ENCODE results near the gene HIVEP2. TPM values are rescaled to one million over a fixed set of nuclear protein-coding genes. Genes with fewer than 3 reads are reported as not detected.

HIVEP2 gene
- total RNA-seq, 1 experiment from 2014 or later = 3.2 TPM

GRCh38 chr6:142830116-142830710 is 114.8 kb downstream of the HIVEP2 start:
- H3K4me1 ChIP-seq (ENCODE audit: insufficient read depth, low read length, poor library complexity, severe bottlenecking) = no peaks in the 10 kb centered on the region
- H3K27me3 ChIP-seq (replicated peaks; ENCODE audit: insufficient read depth, low read depth, low read length, poor library complexity) = no peaks in the 10 kb centered on the region
- no peaks in the 10 kb centered on the region for H3K36me3 ChIP-seq (ENCODE audit: insufficient read depth, low read length, poor library complexity, severe bottlenecking)
- intact Hi-C loops (cut with micrococcal nuclease; ENCODE audit: unreplicated experiment) = no loop called here
- no TSS peak for BruUV-seq (replicated peaks)
- H3K4me3 ChIP-seq (ENCODE audit: low read depth, low read length, poor library complexity, severe bottlenecking) = no peak overlapping the region
- CTCF ChIA-PET = no interaction called here
- TF ChIP-seq EZH2 (IDR thresholded peaks at IDR 0.05; ENCODE audit: borderline replicate concordance, low read depth, low read length, poor library complexity, severe bottlenecking) (no peak), CTCF (conservative IDR thresholded peaks at IDR 0.05; ENCODE audit: low read depth, low read length) (no peak)
- no peak for DNase-seq (ENCODE audit: low spot score)
- H3K9me3 ChIP-seq (ENCODE audit: low read depth, low read length, poor library complexity, severe bottlenecking) = no peaks in the 10 kb centered on the region
- POLR2A ChIA-PET (ENCODE audit: low non-redundant PET) = no interaction called here
- H3K27ac ChIP-seq (ENCODE audit: low read depth, low read length, poor library complexity, severe bottlenecking) = no peak overlapping the region

- no peak overlapping the region for H3K27ac ChIP-seq (ENCODE audit: low read depth, low read length, poor library complexity, severe bottlenecking)
- no peak for DNase-seq (ENCODE audit: low spot score)
- H3K27me3 ChIP-seq (replicated peaks; ENCODE audit: insufficient read depth, low read depth, low read length, poor library complexity) = no peaks in the 10 kb centered on the region
- BruUV-seq (replicated peaks) = no TSS peak
- no peaks in the 10 kb centered on the region for H3K36me3 ChIP-seq (ENCODE audit: insufficient read depth, low read length, poor library complexity, severe bottlenecking)
- ChIA-PET CTCF (no interaction called here), POLR2A (ENCODE audit: low non-redundant PET) (no interaction called here)
- TF ChIP-seq CTCF (conservative IDR thresholded peaks at IDR 0.05; ENCODE audit: low read depth, low read length) = no peak
- no peak for TF ChIP-seq EZH2 (IDR thresholded peaks at IDR 0.05; ENCODE audit: borderline replicate concordance, low read depth, low read length, poor library complexity, severe bottlenecking)
- H3K4me3 ChIP-seq (ENCODE audit: low read depth, low read length, poor library complexity, severe bottlenecking) = no peak overlapping the region
- intact Hi-C loops (cut with micrococcal nuclease; ENCODE audit: unreplicated experiment) = no loop called here
- no peaks in the 10 kb centered on the region for H3K9me3 ChIP-seq (ENCODE audit: low read depth, low read length, poor library complexity, severe bottlenecking)
- no peaks in the 10 kb centered on the region for H3K4me1 ChIP-seq (ENCODE audit: insufficient read depth, low read length, poor library complexity, severe bottlenecking)
Observed at GRCh38 chr6:142829556-142829955, 115.4 kb downstream of the HIVEP2 start.

- ChIA-PET POLR2A (ENCODE audit: low non-redundant PET) (no interaction called here), CTCF (no interaction called here)
- Histone ChIP-seq H3K4me1 (ENCODE audit: insufficient read depth, low read length, poor library complexity, severe bottlenecking) (no peaks in the 10 kb centered on the region), H3K36me3 (ENCODE audit: insufficient read depth, low read length, poor library complexity, severe bottlenecking) (no peaks in the 10 kb centered on the region), H3K9me3 (ENCODE audit: low read depth, low read length, poor library complexity, severe bottlenecking) (no peaks in the 10 kb centered on the region), H3K4me3 (ENCODE audit: low read depth, low read length, poor library complexity, severe bottlenecking) (no peak overlapping the region), H3K27ac (ENCODE audit: low read depth, low read length, poor library complexity, severe bottlenecking) (no peak overlapping the region), H3K27me3 (replicated peaks; ENCODE audit: insufficient read depth, low read depth, low read length, poor library complexity) (no peaks in the 10 kb centered on the region)
- BruUV-seq (replicated peaks) = no TSS peak
- no peak for DNase-seq (ENCODE audit: low spot score)
- TF ChIP-seq EZH2 (IDR thresholded peaks at IDR 0.05; ENCODE audit: borderline replicate concordance, low read depth, low read length, poor library complexity, severe bottlenecking) = no peak
- intact Hi-C loops (cut with micrococcal nuclease; ENCODE audit: unreplicated experiment) = no loop called here
Observed at GRCh38 chr6:142827991-142828390, 117.0 kb downstream of the HIVEP2 start.

GRCh38 chr6:142827369-142827768 is 117.6 kb downstream of the HIVEP2 start:
- no peak for TF ChIP-seq EZH2 (IDR thresholded peaks at IDR 0.05; ENCODE audit: borderline replicate concordance, low read depth, low read length, poor library complexity, severe bottlenecking)
- no peak for TF ChIP-seq CTCF (conservative IDR thresholded peaks at IDR 0.05; ENCODE audit: low read depth, low read length)
- Histone ChIP-seq H3K9me3 (ENCODE audit: low read depth, low read length, poor library complexity, severe bottlenecking) (no peaks in the 10 kb centered on the region), H3K36me3 (ENCODE audit: insufficient read depth, low read length, poor library complexity, severe bottlenecking) (no peaks in the 10 kb centered on the region), H3K4me1 (ENCODE audit: insufficient read depth, low read length, poor library complexity, severe bottlenecking) (no peaks in the 10 kb centered on the region), H3K27me3 (replicated peaks; ENCODE audit: insufficient read depth, low read depth, low read length, poor library complexity) (no peaks in the 10 kb centered on the region), H3K27ac (ENCODE audit: low read depth, low read length, poor library complexity, severe bottlenecking) (no peak overlapping the region), H3K4me3 (ENCODE audit: low read depth, low read length, poor library complexity, severe bottlenecking) (no peak overlapping the region)
- intact Hi-C loops (cut with micrococcal nuclease; ENCODE audit: unreplicated experiment) = no loop called here
- no peak for DNase-seq (ENCODE audit: low spot score)
- CTCF ChIA-PET = no interaction called here
- POLR2A ChIA-PET (ENCODE audit: low non-redundant PET) = no interaction called here
- no TSS peak for BruUV-seq (replicated peaks)

Measured in A673 (cell line).